ENCODE data around the gene STK40. TPM values are rescaled to one million over a fixed set of nuclear protein-coding genes. Genes with fewer than 3 reads are reported as not detected.

The STK40 gene
- total RNA-seq, 1 experiment from 2014 or later = 26.2 TPM

- H3K27ac ChIP-seq (ENCODE audit: insufficient read length, low read depth, low read length) = no peak overlapping the region
- no peaks in the 10 kb centered on the region for H3K27me3 Mint-ChIP-seq (ENCODE audit: low read depth)
- no peak overlapping the region for H4K5ac ChIP-seq (ENCODE audit: insufficient read length, low read depth, low read length)
- no peak overlapping the region for H2BK20ac ChIP-seq (ENCODE audit: low read depth, low read length, poor library complexity, severe bottlenecking)
- TF ChIP-seq, protein P1, sequence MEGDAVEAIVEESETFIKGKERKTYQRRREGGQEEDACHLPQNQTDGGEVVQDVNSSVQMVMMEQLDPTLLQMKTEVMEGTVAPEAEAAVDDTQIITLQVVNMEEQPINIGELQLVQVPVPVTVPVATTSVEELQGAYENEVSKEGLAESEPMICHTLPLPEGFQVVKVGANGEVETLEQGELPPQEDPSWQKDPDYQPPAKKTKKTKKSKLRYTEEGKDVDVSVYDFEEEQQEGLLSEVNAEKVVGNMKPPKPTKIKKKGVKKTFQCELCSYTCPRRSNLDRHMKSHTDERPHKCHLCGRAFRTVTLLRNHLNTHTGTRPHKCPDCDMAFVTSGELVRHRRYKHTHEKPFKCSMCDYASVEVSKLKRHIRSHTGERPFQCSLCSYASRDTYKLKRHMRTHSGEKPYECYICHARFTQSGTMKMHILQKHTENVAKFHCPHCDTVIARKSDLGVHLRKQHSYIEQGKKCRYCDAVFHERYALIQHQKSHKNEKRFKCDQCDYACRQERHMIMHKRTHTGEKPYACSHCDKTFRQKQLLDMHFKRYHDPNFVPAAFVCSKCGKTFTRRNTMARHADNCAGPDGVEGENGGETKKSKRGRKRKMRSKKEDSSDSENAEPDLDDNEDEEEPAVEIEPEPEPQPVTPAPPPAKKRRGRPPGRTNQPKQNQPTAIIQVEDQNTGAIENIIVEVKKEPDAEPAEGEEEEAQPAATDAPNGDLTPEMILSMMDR (conservative IDR thresholded peaks at IDR 0.05) = no peak
- H2BK120ac ChIP-seq (ENCODE audit: low read depth, low read length, poor library complexity, severe bottlenecking) = no peak overlapping the region
- H3K4me2 ChIP-seq (ENCODE audit: insufficient read depth, insufficient read length, low read length) = no peak overlapping the region
- H3K4me1 ChIP-seq (ENCODE audit: insufficient read depth, low read length) = no peaks in the 10 kb centered on the region
- peaks cover 45 to 90% (median 82%) of the 10 kb centered on the region in 3 experiments; a peak in 6 of 7 replicates for H3K36me3 Mint-ChIP-seq (ENCODE audit: insufficient read depth in 1 of 3, low read depth in 3 of 3)
- H2BK12ac ChIP-seq (ENCODE audit: insufficient read length, low read depth, low read length) = no peak overlapping the region
- H3K18ac ChIP-seq (ENCODE audit: insufficient read length, low read depth, low read length) = no peak overlapping the region
- no peak overlapping the region for H3K27ac Mint-ChIP-seq
- H3K56ac ChIP-seq (ENCODE audit: insufficient read length, low read depth, low read length) = no peak overlapping the region
- no peak overlapping the region for H2BK15ac ChIP-seq (ENCODE audit: low read depth, low read length)
- no peaks in the 10 kb centered on the region for H3K9me3 ChIP-seq (ENCODE audit: control insufficient read depth, low read depth, low read length)
- H3K27me3 ChIP-seq (ENCODE audit: insufficient read depth, low read length) = no peaks in the 10 kb centered on the region
- no peaks in the 10 kb centered on the region for H3K79me2 ChIP-seq (ENCODE audit: insufficient read depth, low read length)
- H3K23ac ChIP-seq (ENCODE audit: insufficient read length, low read depth, low read length) = no peak overlapping the region
- H2BK5ac ChIP-seq (ENCODE audit: insufficient read length, low read length) = no peak overlapping the region
- H3K9me3 Mint-ChIP-seq = no peaks in the 10 kb centered on the region
- H4K20me1 ChIP-seq (ENCODE audit: control insufficient read depth, insufficient read depth, insufficient read length) = no peaks in the 10 kb centered on the region
- H4K8ac ChIP-seq (replicated peaks; ENCODE audit: insufficient read length, low read depth, low read length) = no peak overlapping the region
- WGBS (ENCODE audit: extremely low coverage, insufficient read length, low lambda C conversion rate) = no CpG with 5 or more reads among the region's 5 CpGs
- H3K4ac ChIP-seq (ENCODE audit: low read depth, low read length) = no peak overlapping the region
- no peak for DNase-seq
- H3T11ph ChIP-seq (ENCODE audit: low read length) = no peak overlapping the region
- no peaks in the 10 kb centered on the region for H3K23me2 ChIP-seq (ENCODE audit: insufficient read length, low read depth, low read length, poor library complexity, severe bottlenecking)
- no peak overlapping the region for H2AFZ ChIP-seq (ENCODE audit: low read length)
- H3K9ac ChIP-seq (ENCODE audit: extremely low read depth, insufficient read length, low read length) = no peak overlapping the region
- no peak overlapping the region for H4K91ac ChIP-seq (ENCODE audit: insufficient read length, low read depth, low read length)
- no peak overlapping the region for H3K14ac ChIP-seq (ENCODE audit: insufficient read depth, low read length)
- peaks cover 0 to 3% of the 10 kb centered on the region in 2 experiments; a peak in 2 of 4 replicates for H3K4me1 Mint-ChIP-seq
- H3K79me1 ChIP-seq (ENCODE audit: insufficient read depth, low read depth, low read length, poor library complexity, severe bottlenecking) = no peaks in the 10 kb centered on the region
- no peak overlapping the region for H3K4me3 Mint-ChIP-seq
- H2AK5ac ChIP-seq (ENCODE audit: insufficient read length, low read length) = no peak overlapping the region
These were observed 87.1 kb downstream of the STK40 start for GRCh38 chr1:36298640-36299039.

Measured in H9 (cell line).